ENCODE results near the gene MYEOV. TPM values are rescaled to one million over a fixed set of nuclear protein-coding genes. Genes with fewer than 3 reads are reported as not detected.

Gene MYEOV
- polyA plus RNA-seq, 1 donor (not counting 4 experiments of a cell fraction or from before 2014, with no cell fraction given): 1.4 TPM

- Histone ChIP-seq H3K27ac (ENCODE audit: control insufficient read depth, insufficient read depth, low read length) (no peak overlapping the region), H3K79me2 (ENCODE audit: control insufficient read depth, insufficient read depth, low read length) (no peaks in the 10 kb centered on the region), H3K36me3 (ENCODE audit: control insufficient read depth in 2 of 2, extremely low read depth in 1 of 2, insufficient read depth in 2 of 2, low read length in 2 of 2) (no peaks in the 10 kb centered on the region), H3K4me1 (ENCODE audit: control insufficient read depth, extremely low read depth, insufficient read depth, low read length) (peaks cover 11% of the 10 kb centered on the region), H3K9me3 (ENCODE audit: control insufficient read depth, low read depth, low read length) (peaks cover 21% of the 10 kb centered on the region), H3K4me2 (ENCODE audit: control insufficient read depth, extremely low read depth, insufficient read depth, low read depth, low read length) (no peak overlapping the region), H3K9me1 (ENCODE audit: control insufficient read depth, extremely low read depth, insufficient read depth, low read length) (no peaks in the 10 kb centered on the region), H2AFZ (ENCODE audit: control insufficient read depth, low read length) (no peak overlapping the region), H3K4me3 (ENCODE audit: control insufficient read depth in 2 of 3, extremely low read depth in 1 of 3, insufficient read depth in 2 of 3, low read depth in 1 of 3, low read length in 3 of 3) (no peak overlapping the region), H4K20me1 (ENCODE audit: control insufficient read depth, extremely low read depth, insufficient read depth, low read length) (no peaks in the 10 kb centered on the region), H3K27me3 (ENCODE audit: control insufficient read depth, extremely low read depth, insufficient read depth, low read length) (peaks cover 14% of the 10 kb centered on the region), H3K9ac (ENCODE audit: control insufficient read depth, extremely low read depth, insufficient read depth, low read length) (no peak overlapping the region)
- no peak for TF ChIP-seq EZH2 (IDR thresholded peaks at IDR 0.05; ENCODE audit: low read length)
- TF ChIP-seq, protein P1, sequence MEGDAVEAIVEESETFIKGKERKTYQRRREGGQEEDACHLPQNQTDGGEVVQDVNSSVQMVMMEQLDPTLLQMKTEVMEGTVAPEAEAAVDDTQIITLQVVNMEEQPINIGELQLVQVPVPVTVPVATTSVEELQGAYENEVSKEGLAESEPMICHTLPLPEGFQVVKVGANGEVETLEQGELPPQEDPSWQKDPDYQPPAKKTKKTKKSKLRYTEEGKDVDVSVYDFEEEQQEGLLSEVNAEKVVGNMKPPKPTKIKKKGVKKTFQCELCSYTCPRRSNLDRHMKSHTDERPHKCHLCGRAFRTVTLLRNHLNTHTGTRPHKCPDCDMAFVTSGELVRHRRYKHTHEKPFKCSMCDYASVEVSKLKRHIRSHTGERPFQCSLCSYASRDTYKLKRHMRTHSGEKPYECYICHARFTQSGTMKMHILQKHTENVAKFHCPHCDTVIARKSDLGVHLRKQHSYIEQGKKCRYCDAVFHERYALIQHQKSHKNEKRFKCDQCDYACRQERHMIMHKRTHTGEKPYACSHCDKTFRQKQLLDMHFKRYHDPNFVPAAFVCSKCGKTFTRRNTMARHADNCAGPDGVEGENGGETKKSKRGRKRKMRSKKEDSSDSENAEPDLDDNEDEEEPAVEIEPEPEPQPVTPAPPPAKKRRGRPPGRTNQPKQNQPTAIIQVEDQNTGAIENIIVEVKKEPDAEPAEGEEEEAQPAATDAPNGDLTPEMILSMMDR (optimal IDR thresholded peaks at IDR 0.05 in 1 of 3, IDR thresholded peaks at IDR 0.05 in 1 of 3, conservative IDR thresholded peaks at IDR 0.05 in 1 of 3; ENCODE audit: extremely low read depth in 1 of 3, insufficient read depth in 2 of 3, low read length in 3 of 3): no peak
- DNase-seq (ENCODE audit: low read depth, low spot score) (no peak), FAIRE-seq (no peak)
- dilution Hi-C loops (cut with MboI; ENCODE audit: extremely low pct_ligation_motif_present, low sequenced_read_pairs): no loop called here
Measured at GRCh38 chr11:69251057-69251393, 42.9 kb upstream of the MYEOV start.

- Histone ChIP-seq H3K27ac (ENCODE audit: control insufficient read depth, insufficient read depth, low read length) (no peak overlapping the region), H3K4me2 (ENCODE audit: control insufficient read depth, extremely low read depth, insufficient read depth, low read depth, low read length) (peak overlapping the region; percentile 18), H3K36me3 (ENCODE audit: control insufficient read depth in 2 of 2, extremely low read depth in 1 of 2, insufficient read depth in 2 of 2, low read length in 2 of 2) (no peaks in the 10 kb centered on the region), H4K20me1 (ENCODE audit: control insufficient read depth, extremely low read depth, insufficient read depth, low read length) (no peaks in the 10 kb centered on the region), H3K9me1 (ENCODE audit: control insufficient read depth, extremely low read depth, insufficient read depth, low read length) (no peaks in the 10 kb centered on the region), H2AFZ (ENCODE audit: control insufficient read depth, low read length) (no peak overlapping the region), H3K4me1 (ENCODE audit: control insufficient read depth, extremely low read depth, insufficient read depth, low read length) (peaks cover 11% of the 10 kb centered on the region), H3K27me3 (ENCODE audit: control insufficient read depth, extremely low read depth, insufficient read depth, low read length) (peaks cover 14% of the 10 kb centered on the region), H3K9me3 (ENCODE audit: control insufficient read depth, low read depth, low read length) (peaks cover 21% of the 10 kb centered on the region), H3K4me3 (ENCODE audit: control insufficient read depth in 2 of 3, extremely low read depth in 1 of 3, insufficient read depth in 2 of 3, low read depth in 1 of 3, low read length in 3 of 3) (no peak overlapping the region), H3K79me2 (ENCODE audit: control insufficient read depth, insufficient read depth, low read length) (no peaks in the 10 kb centered on the region), H3K9ac (ENCODE audit: control insufficient read depth, extremely low read depth, insufficient read depth, low read length) (no peak overlapping the region)
- FAIRE-seq (no peak), DNase-seq (ENCODE audit: low read depth, low spot score) (no peak)
- dilution Hi-C loops (cut with MboI; ENCODE audit: extremely low pct_ligation_motif_present, low sequenced_read_pairs): no loop called here
- no peak for TF ChIP-seq EZH2 (IDR thresholded peaks at IDR 0.05; ENCODE audit: low read length)
- TF ChIP-seq, protein P1 (optimal IDR thresholded peaks at IDR 0.05 in 1 of 3, IDR thresholded peaks at IDR 0.05 in 1 of 3, conservative IDR thresholded peaks at IDR 0.05 in 1 of 3; ENCODE audit: extremely low read depth in 1 of 3, insufficient read depth in 2 of 3, low read length in 3 of 3): no peak
Measured at GRCh38 chr11:69251639-69252489, 42.1 kb upstream of the MYEOV start.

Measured in keratinocyte (primary cell).